Measurements from ENCODE around the gene C16orf54. TPM values are rescaled to one million over a fixed set of nuclear protein-coding genes. Genes with fewer than 3 reads are reported as not detected.
"Not testable (repeated sequence)": the region's sequence is repeated elsewhere in the genome, so short reads cannot be mapped to it uniquely, and the experiment has no call there.

Gene C16orf54
- total RNA-seq, 2 donors from 2014 or later, result 1.1 to 1.2 TPM

DNA sequence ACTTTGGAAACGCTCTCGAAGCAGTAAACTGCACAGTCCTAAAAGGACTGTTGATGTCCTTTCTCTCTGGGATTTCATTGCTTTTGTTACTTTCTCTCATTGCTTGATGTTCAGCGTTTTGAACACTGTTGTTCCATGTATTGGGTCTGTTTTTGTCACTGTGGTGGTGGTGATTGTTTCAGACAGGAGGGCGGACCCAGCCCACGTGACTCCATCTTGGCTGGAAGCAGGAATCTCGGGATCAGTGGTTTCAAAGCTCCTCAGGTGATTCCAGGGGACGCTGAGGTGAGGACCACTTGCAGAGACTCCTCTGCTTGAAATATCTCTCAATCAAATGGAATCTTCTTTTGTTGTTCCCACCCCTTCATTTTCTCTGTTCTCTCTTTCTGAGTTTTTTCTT is 18.3 kb downstream of the C16orf54 start:
- TF ChIP-seq POLR2AphosphoS5 (IDR thresholded peaks at IDR 0.05), result no peak
- TF ChIP-seq, protein P1, sequence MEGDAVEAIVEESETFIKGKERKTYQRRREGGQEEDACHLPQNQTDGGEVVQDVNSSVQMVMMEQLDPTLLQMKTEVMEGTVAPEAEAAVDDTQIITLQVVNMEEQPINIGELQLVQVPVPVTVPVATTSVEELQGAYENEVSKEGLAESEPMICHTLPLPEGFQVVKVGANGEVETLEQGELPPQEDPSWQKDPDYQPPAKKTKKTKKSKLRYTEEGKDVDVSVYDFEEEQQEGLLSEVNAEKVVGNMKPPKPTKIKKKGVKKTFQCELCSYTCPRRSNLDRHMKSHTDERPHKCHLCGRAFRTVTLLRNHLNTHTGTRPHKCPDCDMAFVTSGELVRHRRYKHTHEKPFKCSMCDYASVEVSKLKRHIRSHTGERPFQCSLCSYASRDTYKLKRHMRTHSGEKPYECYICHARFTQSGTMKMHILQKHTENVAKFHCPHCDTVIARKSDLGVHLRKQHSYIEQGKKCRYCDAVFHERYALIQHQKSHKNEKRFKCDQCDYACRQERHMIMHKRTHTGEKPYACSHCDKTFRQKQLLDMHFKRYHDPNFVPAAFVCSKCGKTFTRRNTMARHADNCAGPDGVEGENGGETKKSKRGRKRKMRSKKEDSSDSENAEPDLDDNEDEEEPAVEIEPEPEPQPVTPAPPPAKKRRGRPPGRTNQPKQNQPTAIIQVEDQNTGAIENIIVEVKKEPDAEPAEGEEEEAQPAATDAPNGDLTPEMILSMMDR (IDR thresholded peaks at IDR 0.05), result no peak
- TF ChIP-seq POLR2A (IDR thresholded peaks at IDR 0.05), result no peak
- no peak for DNase-seq (ENCODE audit: low spot score)
- intact Hi-C loops (cut with DNase I), result no loop called here

DNA sequence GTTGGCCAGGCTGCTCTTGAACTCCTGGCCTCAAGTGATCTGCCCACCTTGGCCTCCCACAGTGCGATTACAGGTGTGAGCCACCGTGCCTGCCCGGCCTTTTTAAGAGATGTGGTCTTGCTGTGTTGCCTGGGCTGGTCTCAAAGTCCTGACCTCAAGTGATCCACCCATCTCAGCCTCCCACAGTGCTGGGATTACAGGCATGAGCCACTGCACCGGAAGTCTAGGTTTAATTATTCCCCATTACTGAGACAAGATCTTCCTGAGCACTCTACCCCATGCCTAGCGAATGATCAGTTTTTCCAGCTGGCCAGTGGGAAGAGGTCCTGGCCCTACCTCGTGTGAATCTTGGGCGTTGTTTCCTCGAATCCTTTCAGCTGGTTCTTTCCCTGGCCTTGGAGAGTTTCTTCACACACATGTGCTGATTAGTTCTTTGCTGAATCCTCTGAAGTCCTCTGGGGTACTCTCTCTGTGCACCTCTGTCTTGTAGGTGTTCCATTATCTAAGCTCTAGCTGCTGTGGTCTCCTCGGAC is 18.9 kb downstream of the C16orf54 start:
- DNase-seq (ENCODE audit: low spot score), result no peak
- no peaks in the 10 kb centered on the region for H3K4me1 ChIP-seq (replicated peaks)
- H3K27me3 ChIP-seq (replicated peaks; ENCODE audit: insufficient read depth), result no peaks in the 10 kb centered on the region
- WGBS, result 87% methylated on average over 9 of the region's 9 CpGs
- intact Hi-C loops (cut with DNase I), result no loop called here
- TF ChIP-seq, protein P1 (IDR thresholded peaks at IDR 0.05), result no peak
- TF ChIP-seq POLR2A (IDR thresholded peaks at IDR 0.05) (no peak), POLR2AphosphoS5 (IDR thresholded peaks at IDR 0.05) (no peak)
- peak overlapping the region in 1 of 2 donors; percentile 53 for H3K27ac ChIP-seq
- H3K4me3 ChIP-seq, result no peak overlapping the region
- no peaks in the 10 kb centered on the region for H3K9me3 ChIP-seq
- no peaks in the 10 kb centered on the region for H3K36me3 ChIP-seq

More for the DNA sequence above, 18.3 kb downstream of the C16orf54 start:
- no peaks in the 10 kb centered on the region for H3K9me3 ChIP-seq
- H3K4me1 ChIP-seq (replicated peaks), result no peaks in the 10 kb centered on the region
- H3K4me3 ChIP-seq, result no peak overlapping the region
- peak overlapping the region in 1 of 2 donors; percentile 53 for H3K27ac ChIP-seq
- WGBS, result 87% methylated on average over 7 of the region's 7 CpGs
- H3K36me3 ChIP-seq, result no peaks in the 10 kb centered on the region
- no peaks in the 10 kb centered on the region for H3K27me3 ChIP-seq (replicated peaks; ENCODE audit: insufficient read depth)

DNA sequence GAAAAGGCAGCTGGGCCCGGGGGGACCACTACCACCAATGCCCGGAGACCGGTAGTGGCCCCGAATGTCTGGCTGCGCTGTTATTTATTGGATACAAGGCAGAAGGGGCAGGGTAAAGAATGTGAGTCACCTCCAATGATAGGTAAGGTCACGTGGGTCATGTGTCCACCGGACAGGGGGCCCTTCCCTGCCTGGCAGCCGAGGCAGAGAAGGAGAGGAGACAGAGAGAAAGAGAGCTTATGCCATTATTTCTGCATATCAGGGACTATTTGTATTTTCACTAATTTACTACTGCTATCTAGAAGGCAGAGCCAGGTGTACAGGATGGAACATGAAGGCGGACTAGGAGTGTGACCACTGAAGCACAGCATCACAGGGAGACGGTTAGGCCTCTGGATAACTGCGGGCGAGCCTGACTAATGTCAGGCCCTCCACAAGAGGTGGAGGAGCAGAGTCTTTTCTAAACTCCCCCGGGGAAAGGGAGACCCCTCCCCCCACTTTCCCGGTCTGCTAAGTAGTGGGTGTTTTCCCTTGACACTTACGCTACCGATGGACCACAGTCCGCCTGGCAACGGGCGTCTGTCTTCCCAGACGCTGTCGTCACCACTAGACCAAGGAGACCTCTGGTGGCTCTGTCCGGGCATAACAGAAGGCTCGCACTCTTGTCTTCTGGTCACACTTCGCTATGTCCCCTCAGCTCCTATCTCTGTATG is 24.5 kb downstream of the C16orf54 start:
- H3K4me3 ChIP-seq; H3K4me1 ChIP-seq (replicated peaks); H3K9me3 ChIP-seq; H3K27me3 ChIP-seq (replicated peaks; ENCODE audit: insufficient read depth); H3K36me3 ChIP-seq; H3K27ac ChIP-seq; intact Hi-C loops (cut with DNase I): not testable (repeated sequence)
- WGBS, result 40% methylated on average over 24 of the region's 24 CpGs
- TF ChIP-seq, protein P1 (IDR thresholded peaks at IDR 0.05), result peak in 3 of 4 experiments; percentile 33 to 65 (median 65)
- TF ChIP-seq POLR2AphosphoS5 (IDR thresholded peaks at IDR 0.05), result peak; percentile 6
- DNase-seq (ENCODE audit: low spot score), result peak; percentile 56

DNA sequence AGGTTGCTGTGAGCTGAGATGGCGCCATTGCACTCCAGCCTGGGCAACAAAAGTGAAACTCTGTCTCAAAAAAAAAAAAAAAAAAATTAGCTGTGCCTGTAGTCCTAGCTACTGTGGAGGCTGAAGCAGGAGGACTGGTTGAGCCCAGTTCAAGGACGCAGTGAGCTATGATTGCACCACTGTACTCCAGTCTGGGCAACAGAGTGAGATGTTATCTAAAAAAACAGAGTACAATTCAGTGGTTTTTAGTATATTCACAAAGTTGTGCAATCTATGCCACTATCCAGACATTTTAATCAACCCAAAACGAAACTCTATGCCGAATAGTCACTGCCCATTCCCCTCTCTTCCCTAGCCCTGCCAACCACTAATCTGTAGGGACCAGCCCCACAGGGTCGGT is 25.1 kb downstream of the C16orf54 start:
- intact Hi-C loops (cut with DNase I), result no loop called here
- TF ChIP-seq, protein P1 (IDR thresholded peaks at IDR 0.05), result no peak
- TF ChIP-seq POLR2A (IDR thresholded peaks at IDR 0.05) (no peak), POLR2AphosphoS5 (IDR thresholded peaks at IDR 0.05) (no peak)
- WGBS, result 82% methylated on average over 5 of the region's 5 CpGs
- H3K4me3 ChIP-seq, result no peak overlapping the region
- no peaks in the 10 kb centered on the region for H3K36me3 ChIP-seq
- H3K27me3 ChIP-seq (replicated peaks; ENCODE audit: insufficient read depth), result no peaks in the 10 kb centered on the region
- no peaks in the 10 kb centered on the region for H3K9me3 ChIP-seq
- no peaks in the 10 kb centered on the region for H3K4me1 ChIP-seq (replicated peaks)
- no peak overlapping the region for H3K27ac ChIP-seq
- no peak for DNase-seq (ENCODE audit: low spot score)

DNA sequence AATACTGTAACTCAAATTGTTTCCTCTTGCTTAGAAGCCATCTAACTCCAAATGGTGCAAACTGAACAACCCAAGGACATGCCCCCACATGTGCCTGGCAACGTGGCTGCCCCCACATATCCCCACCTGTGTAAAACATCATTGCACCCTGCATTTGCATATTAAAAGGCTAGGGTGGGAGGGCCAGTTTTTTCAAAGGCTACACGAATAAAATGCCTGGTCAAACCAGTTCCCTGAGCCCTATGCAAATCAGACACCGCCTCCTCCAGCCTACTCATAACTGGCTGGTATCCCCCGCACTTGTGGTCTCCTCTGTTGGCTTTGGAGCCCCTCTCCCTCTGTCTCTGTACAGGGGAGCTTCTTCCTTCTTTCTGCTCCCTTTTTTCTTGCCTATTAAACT is 26.7 kb downstream of the C16orf54 start:
- H3K27me3 ChIP-seq (replicated peaks; ENCODE audit: insufficient read depth), result no peaks in the 10 kb centered on the region
- H3K4me1 ChIP-seq (replicated peaks), result no peaks in the 10 kb centered on the region
- DNase-seq (ENCODE audit: low spot score), result no peak
- H3K9me3 ChIP-seq, result no peaks in the 10 kb centered on the region
- 16% methylated on average over 4 of the region's 4 CpGs for WGBS
- H3K4me3 ChIP-seq, result no peak overlapping the region
- intact Hi-C loops (cut with DNase I), result no loop called here
- TF ChIP-seq POLR2AphosphoS5 (IDR thresholded peaks at IDR 0.05) (no peak), POLR2A (IDR thresholded peaks at IDR 0.05) (no peak)
- TF ChIP-seq, protein P1 (IDR thresholded peaks at IDR 0.05), result no peak
- H3K27ac ChIP-seq, result no peak overlapping the region
- no peaks in the 10 kb centered on the region for H3K36me3 ChIP-seq
